ENCODE results near the gene ITPK1.

The ITPK1 gene

DNA sequence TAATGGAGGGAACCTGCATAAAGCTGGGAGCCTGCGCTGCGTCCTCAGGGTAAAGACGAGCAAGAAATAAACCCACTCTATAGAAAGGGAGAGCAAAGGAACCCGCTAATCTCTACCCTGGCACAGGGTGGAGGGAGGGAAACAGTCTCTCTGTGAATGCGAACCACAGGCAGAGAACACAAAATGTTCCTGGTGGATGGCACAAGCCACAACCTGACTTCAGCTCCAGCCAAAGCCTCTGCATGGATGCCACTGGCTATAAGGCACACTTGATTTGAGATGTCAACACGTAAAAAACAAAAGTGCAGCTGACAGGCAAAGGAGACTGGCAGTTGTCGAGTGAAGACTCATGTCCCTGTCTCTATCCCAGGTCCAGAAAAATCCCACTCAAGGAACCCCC lies 160.3 kb downstream of the ITPK1 start:
- Histone ChIP-seq H3K9me3 (ENCODE audit: insufficient read depth, low read length) (no peaks in the 10 kb centered on the region), H3K36me3 (replicated peaks; ENCODE audit: low read depth, low read length) (no peaks in the 10 kb centered on the region), H3K4me1 (ENCODE audit: low read length) (peaks cover 6% of the 10 kb centered on the region; the same call in 1 of the 2 replicates), H3K79me2 (ENCODE audit: low read length) (no peaks in the 10 kb centered on the region), H3K9ac (ENCODE audit: low read length) (no peak overlapping the region), H4K20me1 (ENCODE audit: insufficient read depth, low read length) (no peaks in the 10 kb centered on the region), H3K27ac (ENCODE audit: low read length) (no peak overlapping the region), H2AFZ (ENCODE audit: low read depth, low read length) (no peak overlapping the region), H3K27me3 (ENCODE audit: low read depth, low read length) (no peaks in the 10 kb centered on the region), H3K4me3 (ENCODE audit: low read length) (no peak overlapping the region), H3K4me2 (ENCODE audit: low read length) (no peak overlapping the region)
- TF ChIP-seq, protein P1, sequence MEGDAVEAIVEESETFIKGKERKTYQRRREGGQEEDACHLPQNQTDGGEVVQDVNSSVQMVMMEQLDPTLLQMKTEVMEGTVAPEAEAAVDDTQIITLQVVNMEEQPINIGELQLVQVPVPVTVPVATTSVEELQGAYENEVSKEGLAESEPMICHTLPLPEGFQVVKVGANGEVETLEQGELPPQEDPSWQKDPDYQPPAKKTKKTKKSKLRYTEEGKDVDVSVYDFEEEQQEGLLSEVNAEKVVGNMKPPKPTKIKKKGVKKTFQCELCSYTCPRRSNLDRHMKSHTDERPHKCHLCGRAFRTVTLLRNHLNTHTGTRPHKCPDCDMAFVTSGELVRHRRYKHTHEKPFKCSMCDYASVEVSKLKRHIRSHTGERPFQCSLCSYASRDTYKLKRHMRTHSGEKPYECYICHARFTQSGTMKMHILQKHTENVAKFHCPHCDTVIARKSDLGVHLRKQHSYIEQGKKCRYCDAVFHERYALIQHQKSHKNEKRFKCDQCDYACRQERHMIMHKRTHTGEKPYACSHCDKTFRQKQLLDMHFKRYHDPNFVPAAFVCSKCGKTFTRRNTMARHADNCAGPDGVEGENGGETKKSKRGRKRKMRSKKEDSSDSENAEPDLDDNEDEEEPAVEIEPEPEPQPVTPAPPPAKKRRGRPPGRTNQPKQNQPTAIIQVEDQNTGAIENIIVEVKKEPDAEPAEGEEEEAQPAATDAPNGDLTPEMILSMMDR (IDR thresholded peaks at IDR 0.05; ENCODE audit: low read depth, low read length), result no peak
- no peak for TF ChIP-seq EZH2phosphoT487 (IDR thresholded peaks at IDR 0.05; ENCODE audit: low read depth)

DNA sequence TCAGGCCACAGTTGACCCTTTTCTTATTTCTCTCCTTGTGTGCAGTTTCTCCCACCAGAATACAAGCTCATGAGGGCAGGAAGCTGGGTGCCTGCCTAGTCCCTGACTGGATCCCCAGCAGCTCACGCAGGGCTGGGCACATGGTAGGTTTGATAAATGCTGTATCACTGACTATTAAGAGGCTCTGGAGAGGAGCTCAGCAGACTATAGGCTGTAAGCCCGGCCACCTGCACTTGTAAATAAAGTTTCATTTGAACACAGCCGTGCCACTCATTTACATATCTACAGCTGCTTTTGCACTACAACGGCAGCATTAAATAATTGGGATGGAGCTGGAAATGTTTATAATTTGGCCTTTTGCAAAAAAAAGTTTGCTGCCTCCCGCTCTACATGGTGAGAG lies 160.8 kb downstream of the ITPK1 start:
- H3K27me3 ChIP-seq (ENCODE audit: low read depth, low read length), result no peaks in the 10 kb centered on the region
- H3K36me3 ChIP-seq (replicated peaks; ENCODE audit: low read depth, low read length), result no peaks in the 10 kb centered on the region
- H4K20me1 ChIP-seq (ENCODE audit: insufficient read depth, low read length), result no peaks in the 10 kb centered on the region

DNA sequence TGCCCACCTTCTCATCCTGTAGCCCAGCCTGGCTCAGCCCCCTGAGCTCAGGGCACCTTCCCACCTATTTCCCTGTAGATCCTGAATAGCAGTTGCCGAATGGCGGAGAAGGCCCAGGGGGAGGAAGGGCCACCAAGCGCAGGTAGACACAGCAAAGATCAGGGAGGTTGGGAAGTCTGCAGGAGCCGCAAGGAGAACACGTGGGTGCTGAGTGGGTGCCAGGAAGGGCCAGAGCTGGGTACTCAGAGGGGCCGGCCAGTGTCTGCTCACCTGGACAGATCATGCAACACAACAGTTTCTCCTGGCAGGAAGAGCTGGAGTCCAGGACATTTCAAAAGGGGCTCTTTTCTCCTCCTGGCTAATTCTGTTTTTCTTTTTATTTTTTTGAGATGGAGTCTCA lies 162.2 kb downstream of the ITPK1 start:
- Histone ChIP-seq H3K36me3 (replicated peaks; ENCODE audit: low read depth, low read length) (no peaks in the 10 kb centered on the region), H4K20me1 (ENCODE audit: insufficient read depth, low read length) (no peaks in the 10 kb centered on the region), H3K27ac (ENCODE audit: low read length) (no peak overlapping the region), H2AFZ (ENCODE audit: low read depth, low read length) (no peak overlapping the region), H3K4me3 (ENCODE audit: low read length) (no peak overlapping the region), H3K79me2 (ENCODE audit: low read length) (no peaks in the 10 kb centered on the region), H3K9me3 (ENCODE audit: insufficient read depth, low read length) (no peaks in the 10 kb centered on the region), H3K27me3 (ENCODE audit: low read depth, low read length) (no peaks in the 10 kb centered on the region), H3K9ac (ENCODE audit: low read length) (no peak overlapping the region), H3K4me1 (ENCODE audit: low read length) (peaks cover 6% of the 10 kb centered on the region; the same call in 1 of the 2 replicates), H3K4me2 (ENCODE audit: low read length) (no peak overlapping the region)
- TF ChIP-seq EZH2phosphoT487 (IDR thresholded peaks at IDR 0.05; ENCODE audit: low read depth), result no peak
- TF ChIP-seq, protein P1 (IDR thresholded peaks at IDR 0.05; ENCODE audit: low read depth, low read length), result no peak

More for the DNA sequence above, 160.8 kb downstream of the ITPK1 start:
- Histone ChIP-seq H2AFZ (ENCODE audit: low read depth, low read length) (no peak overlapping the region), H3K4me3 (ENCODE audit: low read length) (no peak overlapping the region), H3K4me1 (ENCODE audit: low read length) (peaks cover 6% of the 10 kb centered on the region; the same call in 1 of the 2 replicates), H3K79me2 (ENCODE audit: low read length) (no peaks in the 10 kb centered on the region), H3K4me2 (ENCODE audit: low read length) (no peak overlapping the region), H3K9me3 (ENCODE audit: insufficient read depth, low read length) (no peaks in the 10 kb centered on the region), H3K27ac (ENCODE audit: low read length) (no peak overlapping the region), H3K9ac (ENCODE audit: low read length) (no peak overlapping the region)
- no peak for TF ChIP-seq EZH2phosphoT487 (IDR thresholded peaks at IDR 0.05; ENCODE audit: low read depth)
- TF ChIP-seq, protein P1 (IDR thresholded peaks at IDR 0.05; ENCODE audit: low read depth, low read length), result no peak

DNA sequence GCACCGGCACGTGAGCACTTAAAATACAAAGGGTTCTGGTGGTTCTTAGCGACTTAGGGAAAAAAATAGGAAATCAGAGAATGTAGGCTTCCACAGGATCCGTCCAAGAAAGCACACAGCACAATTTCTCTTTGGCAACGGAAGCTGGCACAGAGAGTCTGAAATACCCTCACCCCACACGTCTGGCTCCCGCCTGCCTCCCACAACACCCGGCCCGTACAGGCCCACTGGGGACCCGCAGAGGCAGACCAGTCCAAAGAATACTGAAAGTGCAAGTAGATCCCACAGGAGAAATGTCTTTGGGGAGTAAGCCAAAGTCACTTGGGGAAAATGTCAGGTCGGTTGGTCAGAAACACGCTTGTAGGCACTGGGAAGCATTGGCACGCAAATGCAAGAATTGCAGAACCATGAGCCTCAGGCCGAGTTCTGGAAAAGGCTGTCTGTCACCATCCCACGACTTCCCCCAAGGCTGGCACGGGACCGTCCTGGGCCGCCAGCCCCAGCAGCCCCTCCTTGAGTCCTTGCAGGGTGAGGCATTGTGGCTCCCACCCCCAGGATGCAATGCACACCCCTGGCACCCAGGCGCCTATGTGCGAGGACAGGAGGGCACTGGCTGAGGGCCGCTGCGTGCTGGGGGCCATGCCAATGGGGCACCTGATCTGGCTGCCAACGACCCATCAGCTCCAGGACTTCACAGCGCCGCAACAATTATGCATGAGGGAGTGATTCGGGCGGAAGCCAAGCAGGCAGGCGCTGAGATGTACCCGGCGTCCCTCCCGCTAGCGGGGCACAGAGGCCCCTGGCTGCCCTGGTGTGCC lies 163.0 kb downstream of the ITPK1 start:
- Histone ChIP-seq H3K27ac (ENCODE audit: low read length) (no peak overlapping the region), H3K79me2 (ENCODE audit: low read length) (no peaks in the 10 kb centered on the region), H3K4me3 (ENCODE audit: low read length) (no peak overlapping the region), H3K4me2 (ENCODE audit: low read length) (no peak overlapping the region), H3K27me3 (ENCODE audit: low read depth, low read length) (no peaks in the 10 kb centered on the region), H3K9me3 (ENCODE audit: insufficient read depth, low read length) (no peaks in the 10 kb centered on the region), H3K36me3 (replicated peaks; ENCODE audit: low read depth, low read length) (no peaks in the 10 kb centered on the region), H2AFZ (ENCODE audit: low read depth, low read length) (no peak overlapping the region), H3K9ac (ENCODE audit: low read length) (no peak overlapping the region), H4K20me1 (ENCODE audit: insufficient read depth, low read length) (no peaks in the 10 kb centered on the region), H3K4me1 (ENCODE audit: low read length) (peaks cover 6% of the 10 kb centered on the region; the same call in 1 of the 2 replicates)
- TF ChIP-seq, protein P1 (IDR thresholded peaks at IDR 0.05; ENCODE audit: low read depth, low read length), result no peak
- TF ChIP-seq EZH2phosphoT487 (IDR thresholded peaks at IDR 0.05; ENCODE audit: low read depth), result no peak
